ENCODE data around the gene PDZD2. TPM values are rescaled to one million over a fixed set of nuclear protein-coding genes. Genes with fewer than 3 reads are reported as not detected.

The PDZD2 gene
- total RNA-seq, 4 donors from 2014 or later, result 10.2 to 15.0 (median 12.2) TPM

DNA sequence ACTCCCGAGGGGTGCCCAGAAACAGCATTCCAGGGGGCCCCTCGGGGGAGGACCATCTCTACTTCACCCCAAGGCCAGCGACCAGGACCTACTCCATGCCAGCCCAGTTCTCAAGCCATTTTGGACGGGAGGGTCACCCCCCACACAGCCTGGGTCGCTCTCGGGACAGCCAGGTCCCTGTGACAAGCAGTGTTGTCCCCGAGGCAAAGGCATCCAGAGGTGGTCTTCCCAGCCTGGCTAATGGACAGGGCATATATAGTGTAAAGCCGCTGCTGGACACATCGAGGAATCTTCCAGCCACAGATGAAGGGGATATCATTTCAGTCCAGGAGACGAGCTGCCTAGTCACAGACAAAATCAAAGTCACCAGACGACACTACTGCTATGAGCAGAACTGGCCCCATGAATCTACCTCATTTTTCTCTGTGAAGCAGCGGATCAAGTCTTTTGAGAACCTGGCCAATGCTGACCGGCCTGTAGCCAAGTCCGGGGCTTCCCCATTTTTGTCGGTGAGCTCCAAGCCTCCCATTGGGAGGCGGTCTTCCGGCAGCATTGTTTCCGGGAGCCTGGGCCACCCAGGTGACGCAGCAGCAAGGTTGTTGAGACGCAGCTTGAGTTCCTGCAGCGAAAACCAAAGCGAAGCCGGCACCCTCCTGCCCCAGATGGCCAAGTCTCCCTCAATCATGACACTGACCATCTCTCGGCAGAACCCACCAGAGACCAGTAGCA lies 451.3 kb downstream of the PDZD2 start:
- H3K27me3 ChIP-seq, result no peaks in the 10 kb centered on the region
- intact Hi-C loops (cut with DNase I), result loop anchor here (5.0 to 10.0 kb wide), 2 partner anchors 225 to 263 kb away; partner anchors contain the start of gene MTMR12

GRCh38 chr5:32090755-32091128 lies 451.8 kb downstream of the PDZD2 start:
- peak; percentile 82 for DNase-seq (ENCODE audit: extremely low spot score)
- H3K27me3 ChIP-seq, result no peaks in the 10 kb centered on the region
- H3K4me3 ChIP-seq, result no peak overlapping the region
- peaks cover 11 to 21% (median 18%) of the 10 kb centered on the region in 4 donors for H3K4me1 ChIP-seq
- TF ChIP-seq EP300 (IDR thresholded peaks at IDR 0.05), result no peak
- TF ChIP-seq POLR2A (IDR thresholded peaks at IDR 0.05; ENCODE audit: low read depth), result no peak
- TF ChIP-seq POLR2AphosphoS5 (IDR thresholded peaks at IDR 0.05), result no peak
- no peak for TF ChIP-seq CTCF (IDR thresholded peaks at IDR 0.05)
- H3K27ac ChIP-seq (replicated peaks in 1 of 4), result no peak overlapping the region
- WGBS, result 96% methylated on average over 16 of the region's 17 CpGs
- intact Hi-C loops (cut with DNase I), result loop anchor here (5.0 to 10.0 kb wide), 2 partner anchors 224 to 263 kb away; partner anchors contain the start of gene MTMR12
- H3K9me3 ChIP-seq, result no peaks in the 10 kb centered on the region
- peaks cover 0 to 72% (median 35%) of the 10 kb centered on the region in 4 donors for H3K36me3 ChIP-seq

More for the DNA sequence above, 451.3 kb downstream of the PDZD2 start:
- peaks cover 0 to 72% (median 35%) of the 10 kb centered on the region in 4 donors for H3K36me3 ChIP-seq
- TF ChIP-seq POLR2AphosphoS5 (IDR thresholded peaks at IDR 0.05) (no peak), EP300 (IDR thresholded peaks at IDR 0.05) (no peak), CTCF (IDR thresholded peaks at IDR 0.05) (no peak), POLR2A (IDR thresholded peaks at IDR 0.05; ENCODE audit: low read depth) (no peak)
- H3K27ac ChIP-seq (replicated peaks in 1 of 4), result no peak overlapping the region
- H3K4me1 ChIP-seq, result peaks cover 6 to 16% (median 13%) of the 10 kb centered on the region in 4 donors
- H3K4me3 ChIP-seq, result no peak overlapping the region
- 89% methylated on average over 17 of the region's 24 CpGs for WGBS
- DNase-seq (ENCODE audit: extremely low spot score), result peak; percentile 74
- no peaks in the 10 kb centered on the region for H3K9me3 ChIP-seq

DNA sequence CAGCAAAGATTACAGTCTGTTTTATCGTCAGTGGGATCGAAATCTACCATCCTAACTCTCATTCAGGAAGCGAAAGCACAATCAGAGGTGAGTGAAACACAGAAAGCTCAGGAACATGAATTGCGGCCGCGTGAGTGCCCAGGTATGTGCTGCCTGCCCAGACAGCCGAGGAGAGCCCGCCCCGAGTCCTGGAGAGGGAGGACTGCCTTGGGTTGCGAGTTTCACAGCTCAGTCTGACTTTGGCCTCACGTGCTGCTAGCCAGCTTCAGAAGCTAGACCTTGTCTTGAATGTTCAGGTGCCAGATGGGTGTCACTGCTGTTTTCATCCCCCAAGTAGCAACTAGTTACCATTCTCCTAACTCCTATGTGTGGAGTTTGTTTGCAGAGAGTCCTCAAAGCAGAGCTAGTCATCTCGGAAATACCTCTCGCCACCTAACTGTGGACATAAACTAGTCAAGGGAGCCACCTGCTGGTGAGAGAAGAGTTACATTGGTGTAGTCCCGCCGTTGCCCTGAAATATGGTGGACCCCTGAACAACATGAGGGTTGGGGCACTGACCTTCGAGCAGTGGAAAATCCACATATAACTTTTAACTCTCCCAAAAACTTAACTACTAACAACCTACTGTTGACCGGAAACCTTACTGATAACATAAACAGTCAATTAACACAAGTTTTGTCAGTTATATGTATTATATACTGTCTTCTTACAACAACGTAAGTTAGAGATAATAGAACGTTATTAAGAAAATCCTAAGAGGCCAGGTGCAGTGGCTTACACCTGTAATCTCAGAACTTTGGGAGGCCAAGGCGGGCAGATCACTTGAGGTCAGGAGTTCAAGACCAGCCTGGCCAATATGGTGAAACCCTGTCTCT lies 454.2 kb downstream of the PDZD2 start:
- H3K36me3 ChIP-seq, result peaks cover 0 to 68% (median 35%) of the 10 kb centered on the region in 4 donors
- intact Hi-C loops (cut with DNase I), result loop anchor here (5.0 to 10.0 kb wide), 2 partner anchors 222 to 266 kb away; partner anchors contain the start of gene MTMR12
- H3K4me3 ChIP-seq, result no peak overlapping the region
- 48% methylated on average over 20 of the region's 20 CpGs for WGBS
- peak; percentile 65 to 74 (median 71) for TF ChIP-seq CTCF (IDR thresholded peaks at IDR 0.05)
- no peak for TF ChIP-seq POLR2AphosphoS5 (IDR thresholded peaks at IDR 0.05)
- no peaks in the 10 kb centered on the region for H3K27me3 ChIP-seq
- peaks cover 15 to 25% (median 21%) of the 10 kb centered on the region in 4 donors for H3K4me1 ChIP-seq
- no peaks in the 10 kb centered on the region for H3K9me3 ChIP-seq
- H3K27ac ChIP-seq (replicated peaks in 1 of 4), result no peak overlapping the region
- DNase-seq (ENCODE audit: extremely low spot score), result peak; percentile 91

GRCh38 chr5:32094691-32095090 lies 455.8 kb downstream of the PDZD2 start:
- intact Hi-C loops (cut with DNase I), result loop anchor here (5.0 to 10.0 kb wide), 2 partner anchors 220 to 267 kb away; partner anchors contain the start of gene MTMR12
- H3K27ac ChIP-seq (replicated peaks in 1 of 4), result peak overlapping the region; percentile 4 to 27 (median 16)
- H3K9me3 ChIP-seq, result no peaks in the 10 kb centered on the region
- peaks cover 27 to 41% (median 32%) of the 10 kb centered on the region in 4 donors for H3K4me1 ChIP-seq
- peaks cover 0 to 65% (median 41%) of the 10 kb centered on the region in 4 donors for H3K36me3 ChIP-seq
- H3K4me3 ChIP-seq, result no peak overlapping the region
- TF ChIP-seq EP300 (IDR thresholded peaks at IDR 0.05) (no peak), POLR2A (IDR thresholded peaks at IDR 0.05; ENCODE audit: low read depth) (no peak), POLR2AphosphoS5 (IDR thresholded peaks at IDR 0.05) (no peak), CTCF (IDR thresholded peaks at IDR 0.05) (no peak)
- WGBS, result 93% methylated on average over 5 of the region's 5 CpGs
- no peaks in the 10 kb centered on the region for H3K27me3 ChIP-seq
- DNase-seq (ENCODE audit: extremely low spot score), result peak; percentile 57

Data from esophagus muscularis mucosa (tissue), 4 donors.